Activated T-cell treated with anti-CD3 and anti-CD28 coated beads for 4 hours (primary cell): Measurements from ENCODE around the gene SVOPL.

Experiments used
- DNase-seq: peaks from one replicate; pipeline ENCODE4 v3.0.0-alpha.2; 2020

Gene SVOPL

DNA sequence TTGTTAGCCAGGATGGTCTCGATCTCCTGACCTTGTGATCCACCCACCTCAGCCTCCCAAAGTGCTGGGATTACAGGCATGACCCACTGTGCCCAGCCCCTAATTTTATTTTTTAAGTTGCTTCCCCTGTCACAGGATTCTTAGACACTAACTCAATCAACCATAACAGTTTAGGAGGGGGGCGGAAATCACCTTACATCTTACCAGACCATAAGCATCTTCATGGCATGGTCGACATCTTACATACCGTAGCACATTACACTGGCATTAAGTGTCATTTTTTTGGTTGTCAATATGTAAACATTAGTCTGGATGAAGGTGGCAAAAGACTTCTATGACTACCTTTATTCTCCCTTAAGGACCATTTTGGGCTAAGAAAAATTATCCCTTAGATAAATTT lies 145.5 kb downstream of the SVOPL start:
- no peak for DNase-seq

DNA sequence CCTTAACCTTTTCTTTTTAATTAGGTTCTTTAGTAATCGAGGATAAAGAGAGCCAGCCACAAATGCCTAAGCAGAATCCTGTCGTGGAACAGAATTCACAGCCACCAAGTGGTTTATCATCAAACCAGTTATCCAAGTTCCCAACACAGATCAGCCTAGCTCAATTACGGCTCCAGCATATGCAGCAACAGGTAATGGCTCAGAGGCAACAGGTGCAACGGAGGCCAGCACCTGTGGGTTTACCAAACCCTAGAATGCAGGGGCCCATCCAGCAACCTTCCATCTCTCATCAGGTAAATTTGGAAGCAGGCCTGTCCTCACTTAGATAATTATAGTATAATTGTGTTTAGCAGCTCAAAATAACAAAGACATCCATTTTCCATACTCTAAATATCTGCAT lies 146.5 kb downstream of the SVOPL start:
- no peak for DNase-seq

DNA sequence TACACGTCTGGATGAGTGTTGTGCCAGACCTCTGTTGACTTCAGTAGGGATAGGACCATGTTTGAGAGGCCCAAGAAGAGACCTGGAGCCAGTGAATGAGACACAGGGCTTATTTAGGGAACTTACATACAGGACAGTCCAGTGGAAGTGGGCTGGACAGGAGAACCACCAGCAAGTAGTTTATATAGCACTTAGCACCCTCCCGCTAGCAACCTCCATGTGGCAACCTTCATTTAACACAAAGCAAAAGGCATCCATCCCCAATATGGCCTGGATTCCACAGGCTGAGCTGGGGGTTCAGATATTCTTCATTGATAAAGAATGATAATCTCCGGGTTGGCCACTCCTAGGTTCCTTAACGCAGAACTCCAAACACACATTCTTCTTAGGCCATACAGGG lies 147.4 kb downstream of the SVOPL start:
- DNase-seq, result no peak

DNA sequence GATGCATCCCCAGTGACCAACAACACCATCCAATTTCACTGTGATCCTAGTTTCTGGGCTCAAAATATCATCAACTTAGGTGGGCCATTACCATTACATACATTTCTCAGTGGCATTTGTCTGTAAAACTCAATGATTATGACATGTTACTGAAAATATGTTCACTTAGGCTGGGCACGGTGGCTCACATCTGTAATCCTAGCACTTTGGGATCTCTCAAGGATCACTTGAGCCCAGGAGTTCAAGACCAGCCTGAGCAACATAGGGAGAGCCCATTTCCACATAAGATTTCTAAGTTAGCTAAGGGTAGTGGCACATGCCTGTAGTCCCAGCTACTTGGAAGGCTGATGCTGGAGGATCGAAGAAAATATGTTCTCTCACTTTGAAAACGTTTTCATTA lies 150.1 kb downstream of the SVOPL start:
- no peak for DNase-seq

DNA sequence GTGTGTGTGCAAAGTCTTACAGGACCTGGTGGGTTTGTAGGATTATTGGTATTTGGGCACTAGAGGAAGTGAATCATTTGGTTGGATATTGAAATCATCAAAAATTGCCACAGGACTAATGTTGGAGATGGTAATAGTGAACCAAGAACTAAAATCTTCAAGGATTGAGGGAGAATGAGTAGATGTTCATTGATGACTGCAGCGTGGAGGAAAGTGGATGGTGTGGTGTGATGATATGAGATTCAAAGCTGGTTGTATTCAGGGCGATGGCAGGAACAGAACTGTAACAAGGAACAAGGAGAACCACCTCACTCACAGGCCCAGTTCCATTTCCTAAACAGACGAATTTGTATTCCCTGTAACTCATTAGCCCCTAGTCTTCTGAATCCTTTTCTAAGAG lies 150.8 kb downstream of the SVOPL start:
- no peak for DNase-seq

DNA sequence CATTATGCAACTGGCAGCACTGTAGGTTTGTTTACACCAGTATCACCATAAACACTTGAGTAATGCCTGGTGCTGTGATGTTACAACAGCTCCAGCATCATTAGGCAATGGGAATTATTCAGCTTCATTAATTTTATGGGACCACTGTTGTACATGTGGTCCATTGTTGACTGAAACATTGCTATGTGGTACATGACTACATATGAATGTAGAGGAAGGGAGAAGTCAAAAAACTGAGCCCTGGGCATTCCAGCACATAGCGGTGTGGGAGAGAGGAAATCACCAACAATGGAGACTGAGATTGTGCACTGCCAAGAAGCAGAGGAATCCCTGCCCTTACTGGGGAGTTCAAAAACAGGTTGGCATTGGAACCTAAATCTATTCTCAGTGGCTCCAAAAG lies 152.1 kb downstream of the SVOPL start:
- no peak for DNase-seq

DNA sequence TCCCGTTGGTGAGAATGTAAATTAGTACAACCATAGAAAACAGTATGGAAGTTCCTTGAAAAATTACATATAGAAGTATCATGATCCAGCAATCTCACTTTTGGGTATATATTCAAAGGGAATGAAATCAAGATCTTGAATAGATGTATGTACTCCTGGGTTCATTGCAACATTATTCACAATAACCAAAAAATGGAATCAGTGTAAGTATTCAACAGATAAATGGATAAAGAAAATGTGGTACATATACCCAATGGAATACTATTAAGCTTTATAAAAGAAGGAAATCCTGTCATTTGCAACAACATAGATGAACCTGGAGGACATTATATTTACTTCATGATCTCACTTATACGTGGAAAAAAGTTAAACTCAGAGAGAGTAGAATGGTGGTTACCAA lies 154.3 kb downstream of the SVOPL start:
- DNase-seq, result no peak

DNA sequence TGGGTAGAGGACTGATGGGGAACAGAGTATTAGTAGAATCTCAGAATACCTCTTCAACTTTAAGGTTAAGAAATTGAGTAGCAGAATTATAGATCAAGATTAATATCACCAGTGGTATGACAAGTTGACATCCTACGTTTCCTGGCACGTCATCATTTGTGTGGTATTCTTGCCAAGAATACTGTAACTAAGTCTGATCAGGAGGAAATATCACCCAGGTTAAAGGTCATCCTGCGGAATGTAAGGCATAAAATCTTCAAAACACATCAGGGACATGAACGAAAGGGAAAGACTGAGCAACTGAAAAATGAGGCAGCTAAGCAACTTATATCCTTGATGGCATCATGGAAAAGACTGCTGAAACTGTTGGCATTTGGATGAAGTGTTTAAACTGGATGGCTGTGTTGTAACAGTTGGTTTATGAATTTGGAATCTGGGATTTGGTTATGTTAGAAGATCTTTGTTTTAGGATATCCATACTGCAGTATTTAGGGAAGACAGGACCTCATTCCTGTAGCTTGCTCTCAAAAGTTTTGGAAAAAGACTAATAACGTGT lies 155.0 kb downstream of the SVOPL start:
- DNase-seq, result no peak

DNA sequence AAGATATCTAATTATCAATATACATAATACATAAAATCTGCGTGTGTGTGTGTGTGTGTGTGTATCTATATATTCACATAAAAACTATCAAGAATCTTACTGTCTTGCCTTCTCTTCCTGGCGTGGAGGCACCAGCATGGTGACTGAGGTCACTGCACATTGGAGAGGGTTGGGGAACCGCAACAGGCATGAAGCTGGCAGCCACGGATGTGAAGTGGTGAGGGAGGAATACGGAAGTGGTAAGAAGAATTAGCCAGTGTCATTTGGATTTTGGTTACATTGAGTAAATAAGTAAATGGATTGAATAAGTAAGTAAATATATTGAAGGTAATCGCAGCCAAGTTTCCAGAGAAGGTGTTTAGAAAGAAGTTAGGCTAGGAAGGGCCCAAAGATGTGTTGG lies 156.0 kb downstream of the SVOPL start:
- DNase-seq, result no peak
